ENCODE measurements around the gene VAX1. TPM values are rescaled to one million over a fixed set of nuclear protein-coding genes. Genes with fewer than 3 reads are reported as not detected.

The VAX1 gene
- total and polyA plus RNA-seq, 10 donors: not detected

- H3K4me1 ChIP-seq: no peaks in the 10 kb centered on the region
- peaks cover 0 to 52% (median 0%) of the 10 kb centered on the region in 7 donors for H3K27me3 ChIP-seq (replicated peaks in 1 of 7)
- intact Hi-C loops (cut with DNase I; ENCODE audit: low total_unique reads): no loop called here
- TF ChIP-seq POLR2AphosphoS5 (IDR thresholded peaks at IDR 0.05) (no peak), CTCF (IDR thresholded peaks at IDR 0.05 in 8 of 11, conservative IDR thresholded peaks at IDR 0.05 in 3 of 11) (no peak), POLR2A (IDR thresholded peaks at IDR 0.05) (no peak)
- no peak overlapping the region for H3K4me3 ChIP-seq
- H3K36me3 ChIP-seq: no peaks in the 10 kb centered on the region
- DNase-seq: no peak
- WGBS, 5 donors: 89 to 95% (median 93%) methylated on average over 10 of the region's 10 CpGs
- H3K9me3 ChIP-seq: peaks cover 0 to 5% (median 2%) of the 10 kb centered on the region in 8 donors
- no peak overlapping the region for H3K27ac ChIP-seq
Observed at GRCh38 chr10:117184296-117184695, 46.2 kb upstream of the VAX1 start.

GRCh38 chr10:117178190-117178589, 40.1 kb upstream of the VAX1 start:
- intact Hi-C loops (cut with DNase I; ENCODE audit: low total_unique reads): loop anchor here (10.0 kb wide), 1 partner anchor 493 kb away; no protein-coding TSS in a partner anchor
- H3K4me3 ChIP-seq: no peak overlapping the region
- no peak for DNase-seq
- TF ChIP-seq CTCF (IDR thresholded peaks at IDR 0.05 in 8 of 11, conservative IDR thresholded peaks at IDR 0.05 in 3 of 11): no peak
- no peak for TF ChIP-seq POLR2AphosphoS5 (IDR thresholded peaks at IDR 0.05)
- no peak for TF ChIP-seq POLR2A (IDR thresholded peaks at IDR 0.05)
- H3K9me3 ChIP-seq: no peaks in the 10 kb centered on the region
- peaks cover 4 to 21% (median 15%) of the 10 kb centered on the region in 6 donors for H3K4me1 ChIP-seq
- H3K27ac ChIP-seq: no peak overlapping the region
- no peaks in the 10 kb centered on the region for H3K36me3 ChIP-seq
- 57 to 84% (median 74%) methylated on average over 3 of the region's 3 CpGs for WGBS, 5 donors
- H3K27me3 ChIP-seq (replicated peaks in 1 of 7): peaks cover 0 to 61% (median 8%) of the 10 kb centered on the region in 7 donors

- Histone ChIP-seq H3K27me3 (replicated peaks in 1 of 7) (peaks cover 0 to 71% (median 29%) of the 10 kb centered on the region in 7 donors), H3K4me1 (peaks cover 4 to 21% (median 15%) of the 10 kb centered on the region in 6 donors), H3K27ac (peak overlapping the region in 1 of 8 donors; percentile 11), H3K4me3 (peak overlapping the region; percentile 37 to 81 (median 50)), H3K36me3 (no peaks in the 10 kb centered on the region), H3K9me3 (no peaks in the 10 kb centered on the region)
- TF ChIP-seq POLR2A (IDR thresholded peaks at IDR 0.05) (no peak), CTCF (IDR thresholded peaks at IDR 0.05 in 8 of 11, conservative IDR thresholded peaks at IDR 0.05 in 3 of 11) (peak; percentile 10 to 80 (median 69)), POLR2AphosphoS5 (IDR thresholded peaks at IDR 0.05) (no peak)
- whole genome bisulfite sequencing, 5 donors: 22 to 25% (median 24%) methylated on average over 12 of the region's 12 CpGs
- intact Hi-C loops (cut with DNase I; ENCODE audit: low total_unique reads): loop anchor here (2.0 to 10.0 kb wide), 2 partner anchors 379 to 491 kb away; no protein-coding TSS in a partner anchor
- DNase-seq: peak; percentile 85
Observed at GRCh38 chr10:117175901-117176534, 37.9 kb upstream of the VAX1 start.

- TF ChIP-seq POLR2AphosphoS5 (IDR thresholded peaks at IDR 0.05): peak in 1 of 3 donors; percentile 12
- no peak for TF ChIP-seq POLR2A (IDR thresholded peaks at IDR 0.05)
- peak in 4 of 11 experiments; percentile 48 to 53 (median 50) for TF ChIP-seq CTCF (IDR thresholded peaks at IDR 0.05 in 8 of 11, conservative IDR thresholded peaks at IDR 0.05 in 3 of 11)
- 1 to 2% (median 2%) methylated on average over 29 to 46 of the region's 46 CpGs for WGBS, 5 donors
- DNase-seq: peak; percentile 87
- intact Hi-C loops (cut with DNase I; ENCODE audit: low total_unique reads): loop anchor here (2.0 to 10.0 kb wide), 2 partner anchors 379 to 491 kb away; no protein-coding TSS in a partner anchor
- H3K4me3 ChIP-seq: peak overlapping the region; percentile 37 to 81 (median 50)
- H3K27me3 ChIP-seq (replicated peaks in 1 of 7): peaks cover 0 to 71% (median 34%) of the 10 kb centered on the region in 7 donors
- no peaks in the 10 kb centered on the region for H3K9me3 ChIP-seq
- peak overlapping the region in 3 of 8 donors; percentile 5 to 22 (median 11) for H3K27ac ChIP-seq
- H3K4me1 ChIP-seq: peaks cover 4 to 21% (median 15%) of the 10 kb centered on the region in 6 donors
- H3K36me3 ChIP-seq: no peaks in the 10 kb centered on the region
Observed at GRCh38 chr10:117175215-117175900, 37.3 kb upstream of the VAX1 start.
